SK-N-SH treated with all-trans-retinoic acid at 6 μM for 48 hours (cell line): ENCODE measurements around the gene ABCE1.

Experiments used
- ATAC-seq: fragments of 200-7000 bp; cut with Tn5 transposase; 3 replicates; pipeline ENCODE4 v1.9.1; 2020; ENCODE audit warnings: mild to moderate bottlenecking, moderate library complexity
- ARNTL ChIP-seq: fragments of 450-650 bp; formaldehyde crosslinking; IDR thresholded peaks from 2 replicates; pipeline ENCODE4 v1.5.0; 2020; ENCODE audit warnings: low read depth, mild to moderate bottlenecking, moderate library complexity, borderline replicate concordance
- CREB5 ChIP-seq: fragments of 250-450 bp; sonication (Bioruptor Pico); IDR thresholded peaks from 2 replicates; pipeline ENCODE4 v1.5.1; 2020; ENCODE audit warnings: low read depth, mild to moderate bottlenecking, moderate library complexity
- CSRNP3 ChIP-seq: fragments of 250-450 bp; sonication (Bioruptor Pico); IDR thresholded peaks from 2 replicates; pipeline ENCODE4 v1.5.1; 2021; ENCODE audit warnings: mild to moderate bottlenecking, moderate library complexity
- GLIS3 ChIP-seq: fragments of 250-450 bp; sonication (Bioruptor Pico); IDR thresholded peaks from 2 replicates; pipeline ENCODE4 v1.5.0; 2020; ENCODE audit warnings: mild to moderate bottlenecking, moderate library complexity
- ISL1 ChIP-seq: fragments of 250-450 bp; sonication (Bioruptor Pico); IDR thresholded peaks from 2 replicates; pipeline ENCODE4 v2.1.2; 2022; ENCODE audit warnings: mild to moderate bottlenecking, moderate library complexity
- PATZ1 ChIP-seq: fragments of 250-450 bp; sonication (Bioruptor Pico); IDR thresholded peaks from 2 replicates; pipeline ENCODE4 v1.8.0; 2020; ENCODE audit warnings: mild to moderate bottlenecking, moderate library complexity, borderline replicate concordance
- POU6F1 ChIP-seq: fragments of 250-450 bp; sonication (Bioruptor Pico); IDR thresholded peaks from 2 replicates; pipeline ENCODE4 v1.8.0; 2021; ENCODE audit warnings: low read depth, mild to moderate bottlenecking, moderate library complexity, borderline replicate concordance
- RARB ChIP-seq: fragments of 250-450 bp; sonication (Bioruptor Pico); IDR thresholded peaks from 2 replicates; pipeline ENCODE4 v1.8.0; 2021; ENCODE audit warnings: mild to moderate bottlenecking, moderate library complexity
- TOX ChIP-seq: fragments of 250-450 bp; sonication (Bioruptor Pico); IDR thresholded peaks from 2 replicates; pipeline ENCODE4 v1.8.0; 2021; ENCODE audit warnings: mild to moderate bottlenecking, moderate library complexity, borderline replicate concordance
- TSHZ2 ChIP-seq: fragments of 250-450 bp; sonication (Bioruptor Pico); IDR thresholded peaks from 2 replicates; pipeline ENCODE4 v1.5.0; 2020; ENCODE audit warnings: mild to moderate bottlenecking, moderate library complexity
- ZC3H10 ChIP-seq: fragments of 250-450 bp; sonication (Bioruptor Pico); IDR thresholded peaks from 2 replicates; pipeline ENCODE4 v1.5.1; 2021; ENCODE audit warnings: mild to moderate bottlenecking, moderate library complexity
- ZFP30 ChIP-seq: fragments of 450-650 bp; formaldehyde crosslinking; IDR thresholded peaks from 2 replicates; pipeline ENCODE4 v1.5.0; 2022; ENCODE audit warnings: mild to moderate bottlenecking, moderate library complexity
- ZNF565 ChIP-seq: fragments of 450-650 bp; formaldehyde crosslinking; conservative IDR thresholded peaks from 2 replicates; pipeline ENCODE4 v1.5.0; 2020; ENCODE audit warnings: low read depth, mild to moderate bottlenecking, moderate library complexity
- ZNF70 ChIP-seq: fragments of 450-650 bp; formaldehyde crosslinking; IDR thresholded peaks from 2 replicates; pipeline ENCODE4 v1.5.0; 2020; ENCODE audit warnings: mild to moderate bottlenecking, moderate library complexity
- ZNF8 ChIP-seq: fragments of 450-650 bp; formaldehyde crosslinking; IDR thresholded peaks from 2 replicates; pipeline ENCODE4 v1.5.0; 2020; ENCODE audit warnings: mild to moderate bottlenecking, moderate library complexity

ABCE1 gene

GRCh38 chr4:145125396-145125795 is 27.3 kb downstream of the ABCE1 start:
- TF ChIP-seq TOX (CRISPR knock-in tag) (no peak), ISL1 (CRISPR knock-in tag) (no peak), ARNTL (no peak), POU6F1 (no peak)
- ATAC-seq = no peak

GRCh38 chr4:145130130-145130529 is 32.0 kb downstream of the ABCE1 start:
- TF ChIP-seq ISL1 (CRISPR knock-in tag) (no peak), CREB5 (CRISPR knock-in tag) (no peak), GLIS3 (CRISPR knock-in tag) (no peak), POU6F1 (no peak), TSHZ2 (CRISPR knock-in tag) (no peak)
- ATAC-seq = no peak

GRCh38 chr4:145130788-145131399 is 32.8 kb downstream of the ABCE1 start:
- TF ChIP-seq ZNF8 (no peak), PATZ1 (CRISPR knock-in tag) (peak; percentile 14; the same call in 1 of the 2 replicates)
- ATAC-seq = peak; percentile 85

- TF ChIP-seq ZC3H10 (no peak), CREB5 (CRISPR knock-in tag) (no peak), CSRNP3 (CRISPR knock-in tag) (no peak), POU6F1 (no peak), ARNTL (no peak), ZNF70 (CRISPR knock-in tag) (no peak), GLIS3 (CRISPR knock-in tag) (no peak), ZFP30 (CRISPR knock-in tag) (no peak), ZNF565 (CRISPR knock-in tag) (no peak), ZNF8 (no peak), RARB (CRISPR knock-in tag) (no peak)
- no peak for ATAC-seq
Observed at GRCh38 chr4:145131848-145132247, 33.7 kb downstream of the ABCE1 start.
